Activated CD4-positive, alpha-beta T cell treated with anti-CD3 and anti-CD28 coated beads, Interleukin-2, amount 50 U/mL, for 4 hours (primary cell): ENCODE data around the gene OBSL1.

Experiments
- DNase-seq, 2 experiments: peaks; one replicate each; pipeline ENCODE4 v3.0.0-alpha.2; 2020

OBSL1 gene

GRCh38 chr2:219565130-219566080, 5.9 kb downstream of the OBSL1 start:
- no peak for DNase-seq

GRCh38 chr2:219563271-219563928, 7.9 kb downstream of the OBSL1 start:
- no peak for DNase-seq

- no peak for DNase-seq
These were observed 9.0 kb downstream of the OBSL1 start for GRCh38 chr2:219562049-219563020.

GRCh38 chr2:219561179-219562048, 9.9 kb downstream of the OBSL1 start:
- DNase-seq, result no peak

- no peak for DNase-seq
These were observed 10.5 kb downstream of the OBSL1 start for GRCh38 chr2:219560893-219561178.

GRCh38 chr2:219560037-219560892, 11.1 kb downstream of the OBSL1 start:
- no peak for DNase-seq

GRCh38 chr2:219559156-219559915, 12.0 kb downstream of the OBSL1 start:
- DNase-seq, result no peak

GRCh38 chr2:219557791-219558785, 13.3 kb downstream of the OBSL1 start:
- no peak for DNase-seq

GRCh38 chr2:219557320-219557719, 14.0 kb downstream of the OBSL1 start:
- DNase-seq, result no peak

- DNase-seq, result no peak
These were observed 14.9 kb downstream of the OBSL1 start for GRCh38 chr2:219556413-219556812.

GRCh38 chr2:219555956-219556355, 15.4 kb downstream of the OBSL1 start:
- no peak for DNase-seq

GRCh38 chr2:219554350-219554749, 17.0 kb downstream of the OBSL1 start:
- no peak for DNase-seq

- no peak for DNase-seq
These were observed 17.8 kb downstream of the OBSL1 start for GRCh38 chr2:219553463-219553963.

GRCh38 chr2:219553168-219553417, 18.2 kb downstream of the OBSL1 start:
- DNase-seq, result no peak

GRCh38 chr2:219552382-219553167, 18.8 kb downstream of the OBSL1 start:
- DNase-seq, result peak; percentile 57 to 67

GRCh38 chr2:219551441-219552381, 19.6 kb downstream of the OBSL1 start:
- no peak for DNase-seq

GRCh38 chr2:219549619-219550018, 21.7 kb downstream of the OBSL1 start:
- DNase-seq, result no peak
